Measurements from ENCODE around the gene SIGLEC10.
"Not testable (repeated sequence)": the region's sequence is repeated elsewhere in the genome, so short reads cannot be mapped to it uniquely, and the experiment has no call there.

SIGLEC10 gene

DNA sequence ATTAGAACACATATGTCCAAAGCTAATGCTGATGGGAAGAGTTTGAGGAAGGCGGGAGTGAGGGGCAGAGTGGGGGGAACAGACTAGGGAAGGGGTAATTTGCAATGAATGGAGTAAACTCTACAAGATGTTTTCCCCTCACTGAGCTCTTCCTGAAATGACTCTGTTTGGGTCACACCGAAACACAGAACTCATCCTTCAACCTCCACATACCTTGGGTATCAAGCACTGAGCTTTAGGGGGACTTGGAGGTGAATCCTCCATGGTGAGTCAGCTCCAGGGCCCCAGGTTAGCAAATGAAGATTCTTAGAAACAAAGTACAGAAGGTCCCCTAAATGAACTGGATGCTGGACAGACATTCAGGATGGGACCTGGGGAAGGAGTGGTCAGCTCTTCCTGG, 1.3 kb upstream of the SIGLEC10 start:
- TF ChIP-seq, protein P1, sequence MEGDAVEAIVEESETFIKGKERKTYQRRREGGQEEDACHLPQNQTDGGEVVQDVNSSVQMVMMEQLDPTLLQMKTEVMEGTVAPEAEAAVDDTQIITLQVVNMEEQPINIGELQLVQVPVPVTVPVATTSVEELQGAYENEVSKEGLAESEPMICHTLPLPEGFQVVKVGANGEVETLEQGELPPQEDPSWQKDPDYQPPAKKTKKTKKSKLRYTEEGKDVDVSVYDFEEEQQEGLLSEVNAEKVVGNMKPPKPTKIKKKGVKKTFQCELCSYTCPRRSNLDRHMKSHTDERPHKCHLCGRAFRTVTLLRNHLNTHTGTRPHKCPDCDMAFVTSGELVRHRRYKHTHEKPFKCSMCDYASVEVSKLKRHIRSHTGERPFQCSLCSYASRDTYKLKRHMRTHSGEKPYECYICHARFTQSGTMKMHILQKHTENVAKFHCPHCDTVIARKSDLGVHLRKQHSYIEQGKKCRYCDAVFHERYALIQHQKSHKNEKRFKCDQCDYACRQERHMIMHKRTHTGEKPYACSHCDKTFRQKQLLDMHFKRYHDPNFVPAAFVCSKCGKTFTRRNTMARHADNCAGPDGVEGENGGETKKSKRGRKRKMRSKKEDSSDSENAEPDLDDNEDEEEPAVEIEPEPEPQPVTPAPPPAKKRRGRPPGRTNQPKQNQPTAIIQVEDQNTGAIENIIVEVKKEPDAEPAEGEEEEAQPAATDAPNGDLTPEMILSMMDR (IDR thresholded peaks at IDR 0.05; ENCODE audit: insufficient read depth, missing control alignments) = no peak
- DNase-seq (ENCODE audit: insufficient read length, low spot score) = no peak
- FAIRE-seq = no peak

DNA sequence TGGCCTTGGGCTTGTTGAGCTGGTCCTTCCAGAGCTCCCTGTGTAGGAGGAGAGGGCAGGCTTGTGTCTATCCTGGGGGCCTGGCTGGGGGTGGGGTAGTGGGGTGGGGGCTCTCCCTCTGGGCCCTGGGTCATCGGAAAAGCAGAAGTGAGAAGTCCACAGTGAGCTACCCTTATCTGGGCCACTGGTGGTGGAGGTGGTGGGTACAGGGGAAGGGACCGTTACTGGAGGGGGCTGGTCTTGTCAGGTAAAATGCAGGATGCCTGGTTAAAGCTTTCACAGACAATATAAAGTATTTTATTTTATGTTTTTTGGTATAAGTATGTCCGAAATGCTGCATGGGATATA, 342 bp upstream of the SIGLEC10 start:
- FAIRE-seq = no peak

DNA sequence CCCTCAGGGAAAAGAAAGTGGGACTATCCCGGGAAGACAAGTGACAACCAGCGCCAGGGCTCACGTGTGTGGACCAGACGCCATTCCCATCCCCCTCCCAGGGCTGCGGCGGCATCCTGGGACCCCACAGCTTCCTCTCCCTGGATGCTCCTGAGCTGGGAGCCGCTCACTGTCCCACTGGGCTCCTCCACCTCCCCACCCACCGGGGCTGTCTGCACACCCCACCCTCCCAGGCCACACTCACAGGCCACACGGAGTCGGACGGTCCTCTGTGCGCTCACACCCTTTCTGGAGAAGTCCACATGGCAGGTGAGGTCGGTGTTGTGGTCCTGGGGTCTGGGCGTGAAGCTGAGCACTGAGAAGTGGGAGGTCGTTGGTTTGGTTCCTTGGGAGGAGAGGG, 1.0 kb downstream of the SIGLEC10 start:
- DNase-seq (ENCODE audit: insufficient read length, low spot score); FAIRE-seq: not testable (repeated sequence)

More for the DNA sequence above, 342 bp upstream of the SIGLEC10 start:
- TF ChIP-seq, protein P1 (IDR thresholded peaks at IDR 0.05; ENCODE audit: insufficient read depth, missing control alignments) = no peak
- no peak for DNase-seq (ENCODE audit: insufficient read length, low spot score)

DNA sequence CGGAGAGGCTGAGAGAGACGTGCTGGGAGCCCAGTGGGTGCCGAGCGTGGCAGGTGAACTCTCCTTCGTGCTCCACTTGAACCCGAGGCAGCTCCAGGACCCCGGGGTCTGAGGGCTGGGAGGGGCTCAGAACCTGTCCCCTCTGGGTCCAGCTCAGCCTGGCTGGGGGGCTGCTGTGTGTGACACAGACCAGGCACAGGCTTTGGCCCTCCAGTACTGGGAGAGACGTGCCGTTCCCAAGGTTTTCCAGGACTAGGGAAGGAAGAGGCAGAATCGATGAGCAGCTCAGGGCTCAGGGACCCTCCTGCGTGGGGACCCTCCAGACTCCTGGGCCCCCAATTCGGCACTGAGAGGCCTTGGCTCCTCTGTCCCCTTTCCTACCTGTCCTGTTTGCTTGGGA, 2.3 kb downstream of the SIGLEC10 start:
- TF ChIP-seq, protein P1 (IDR thresholded peaks at IDR 0.05; ENCODE audit: insufficient read depth, missing control alignments) = no peak
- no peak for FAIRE-seq
- no peak for DNase-seq (ENCODE audit: insufficient read length, low spot score)

DNA sequence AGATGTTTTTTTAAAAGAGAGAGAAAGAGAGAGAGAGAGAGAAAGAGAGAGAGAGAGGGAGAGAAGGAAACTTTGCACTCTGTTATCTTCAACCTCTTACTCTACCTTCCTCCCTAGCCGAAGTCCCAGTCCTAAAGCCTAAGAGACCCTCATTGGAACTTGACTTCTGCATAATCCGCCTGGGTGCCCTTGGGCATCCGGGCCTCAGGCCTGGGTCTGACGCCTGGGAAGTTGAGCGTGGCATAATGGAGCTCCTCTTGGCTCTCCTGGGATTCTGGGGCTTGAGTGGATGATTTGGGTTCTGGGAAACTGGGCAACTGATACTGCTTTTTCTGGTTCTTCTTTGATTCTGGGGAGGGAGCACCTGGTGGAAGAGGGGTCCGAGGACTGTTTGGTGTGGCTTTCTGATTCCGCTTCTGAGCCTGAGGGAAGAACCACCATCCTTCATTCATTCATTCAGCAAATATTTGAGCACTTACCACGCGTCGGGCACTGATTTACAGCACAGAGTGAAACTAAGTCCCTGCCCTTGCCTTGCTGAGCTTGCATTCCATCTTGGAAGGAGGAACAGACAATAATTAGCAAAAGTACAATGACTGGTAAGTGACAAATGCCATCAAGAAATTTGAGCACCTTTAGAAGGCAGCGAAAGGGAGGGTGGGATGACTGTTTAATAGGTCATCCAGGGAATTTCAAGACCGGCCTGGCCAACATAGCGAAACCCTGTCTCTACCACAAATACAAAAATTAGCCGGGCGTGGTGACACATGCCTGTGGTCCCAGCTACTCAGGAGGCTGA, 6.3 kb downstream of the SIGLEC10 start:
- FAIRE-seq (no peak), DNase-seq (ENCODE audit: insufficient read length, low spot score) (no peak)
- TF ChIP-seq, protein P1 (IDR thresholded peaks at IDR 0.05; ENCODE audit: insufficient read depth, missing control alignments) = no peak

DNA sequence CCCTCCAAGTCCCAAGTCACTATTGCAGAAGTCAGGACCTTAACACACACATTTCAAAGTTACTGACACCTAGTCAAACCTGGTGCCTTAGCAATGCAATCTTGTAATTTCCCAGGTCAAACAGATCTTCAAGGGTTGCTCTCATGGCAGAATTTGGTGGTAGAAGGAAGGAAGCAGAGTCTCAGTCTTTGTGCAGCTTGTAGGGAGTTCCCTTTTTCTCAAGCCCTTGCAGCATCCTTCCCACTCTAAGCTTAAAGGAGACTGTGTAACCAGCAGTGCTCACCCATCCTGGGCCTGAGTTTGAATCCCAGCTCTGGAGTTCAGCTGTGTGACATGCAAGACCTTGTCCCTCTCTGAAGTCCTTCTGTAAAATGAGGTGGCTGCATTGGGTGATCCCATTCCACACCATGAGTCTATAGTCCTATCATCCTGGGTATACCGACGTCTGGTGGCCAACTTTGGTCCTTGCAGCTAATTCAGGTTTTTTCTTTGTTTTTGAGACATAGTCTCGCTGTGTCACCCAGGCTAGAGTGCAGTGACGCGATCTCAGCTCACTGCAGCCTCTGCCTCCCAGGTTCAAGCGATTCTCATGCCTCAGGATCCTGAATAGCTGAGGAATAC, 9.8 kb downstream of the SIGLEC10 start:
- FAIRE-seq = no peak
- no peak for DNase-seq (ENCODE audit: insufficient read length, low spot score)
- TF ChIP-seq, protein P1 (IDR thresholded peaks at IDR 0.05; ENCODE audit: insufficient read depth, missing control alignments) = peak; percentile 50

DNA sequence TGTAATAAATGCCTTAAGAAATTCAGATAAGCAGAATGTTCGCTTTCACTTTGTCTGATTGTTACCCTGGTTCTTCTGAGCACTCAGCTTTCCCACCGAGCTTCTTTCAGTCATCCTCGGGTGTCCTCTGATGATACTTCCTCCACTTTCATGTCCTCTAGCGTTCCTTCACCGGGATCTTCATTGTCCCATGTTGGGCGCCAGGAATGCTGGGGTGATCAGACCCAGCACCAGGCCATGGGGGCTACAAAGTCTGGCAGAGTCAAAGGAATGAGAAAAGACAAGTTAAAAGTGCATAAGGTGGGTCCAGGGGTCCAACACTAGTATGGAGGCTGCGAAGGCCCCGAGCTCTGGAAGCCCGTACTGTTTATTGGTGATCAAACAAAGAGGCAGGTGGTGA, 15.3 kb downstream of the SIGLEC10 start:
- FAIRE-seq = no peak

DNA sequence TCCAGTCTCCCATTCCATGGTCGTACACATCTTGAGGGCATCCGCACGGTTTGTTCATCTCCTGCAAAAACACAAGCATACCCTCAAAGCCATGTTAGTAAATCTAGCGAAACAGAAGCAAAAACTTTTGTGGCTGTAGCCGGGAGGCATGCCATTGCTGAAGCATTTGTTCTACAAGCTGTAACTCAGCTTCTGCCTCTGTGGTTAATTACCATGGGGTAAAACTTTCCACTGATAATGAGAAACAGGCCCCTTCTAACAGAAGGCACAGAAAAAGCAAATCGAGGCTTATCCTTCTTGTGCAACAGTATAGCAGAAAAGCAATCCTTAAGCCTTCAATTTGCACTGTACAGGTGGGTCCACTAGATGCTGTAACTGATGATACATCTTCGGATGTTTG, 17.5 kb downstream of the SIGLEC10 start:
- FAIRE-seq; DNase-seq (ENCODE audit: insufficient read length, low spot score): not testable (repeated sequence)

More for the DNA sequence above, 15.3 kb downstream of the SIGLEC10 start:
- TF ChIP-seq, protein P1 (IDR thresholded peaks at IDR 0.05; ENCODE audit: insufficient read depth, missing control alignments) = no peak
- no peak for DNase-seq (ENCODE audit: insufficient read length, low spot score)

Data from D721Med (cell line).